D721Med (cell line): ENCODE measurements around the gene ZNF786.

Source experiments
- DNase-seq: peaks from one replicate; pipeline ENCODE4 v3.0.0; 2011; ENCODE audit warnings: low spot score; ENCODE audit not compliant: insufficient read length
- FAIRE-seq: peaks from 2 replicates; lab custom pipeline; 2011; peaks lifted over from hg19 to GRCh38; lab: Jason Lieb, UNC
- CTCF ChIP-seq: IDR thresholded peaks from 2 replicates; pipeline ENCODE4 v1.5.1; 2012; ENCODE audit warnings: mild to moderate bottlenecking, control low read depth; ENCODE audit not compliant: insufficient read depth; ENCODE audit errors: missing control alignments

The ZNF786 gene

GRCh38 chr7:149028346-149029109 lies 62.0 kb downstream of the ZNF786 start, which contains the start of gene PDIA4:
Gene PDIA4, minus strand, starts transcription at chr7:149028505. Its CDS starts 97 bp downstream, at chr7:149028408.
- no peak for FAIRE-seq
- no peak for TF ChIP-seq CTCF
- DNase-seq, result peak; percentile 91

GRCh38 chr7:149027611-149028345 lies 62.7 kb downstream of the ZNF786 start:
- TF ChIP-seq CTCF, result no peak
- DNase-seq (no peak), FAIRE-seq (no peak)

GRCh38 chr7:149027055-149027454 lies 63.5 kb downstream of the ZNF786 start:
- TF ChIP-seq CTCF, result no peak
- FAIRE-seq (no peak), DNase-seq (no peak)

GRCh38 chr7:149023662-149024061 lies 66.9 kb downstream of the ZNF786 start:
- TF ChIP-seq CTCF, result no peak
- FAIRE-seq, result no peak
- DNase-seq, result no peak

- no peak for TF ChIP-seq CTCF
These were observed 67.7 kb downstream of the ZNF786 start for GRCh38 chr7:149022756-149023360.

GRCh38 chr7:149021725-149022062 lies 68.8 kb downstream of the ZNF786 start:
- no peak for DNase-seq
- no peak for FAIRE-seq
- no peak for TF ChIP-seq CTCF

More at GRCh38 chr7:149022756-149023360, 67.7 kb downstream of the ZNF786 start:
- DNase-seq, result no peak
- no peak for FAIRE-seq
